C4-2B (cell line): ENCODE data around the gene TMEM186.

Experiments
- ZFX ChIP-seq: fragments of 450-650 bp; IDR thresholded peaks from 2 replicates; pipeline ENCODE4 v1.6.1; 2017
- TF ChIP-seq, protein P1 (sequence below): fragments of 450-650 bp; conservative IDR thresholded peaks from 2 replicates; pipeline ENCODE4 v1.5.1; 2017; ENCODE audit warnings: mild to moderate bottlenecking

DNA sequence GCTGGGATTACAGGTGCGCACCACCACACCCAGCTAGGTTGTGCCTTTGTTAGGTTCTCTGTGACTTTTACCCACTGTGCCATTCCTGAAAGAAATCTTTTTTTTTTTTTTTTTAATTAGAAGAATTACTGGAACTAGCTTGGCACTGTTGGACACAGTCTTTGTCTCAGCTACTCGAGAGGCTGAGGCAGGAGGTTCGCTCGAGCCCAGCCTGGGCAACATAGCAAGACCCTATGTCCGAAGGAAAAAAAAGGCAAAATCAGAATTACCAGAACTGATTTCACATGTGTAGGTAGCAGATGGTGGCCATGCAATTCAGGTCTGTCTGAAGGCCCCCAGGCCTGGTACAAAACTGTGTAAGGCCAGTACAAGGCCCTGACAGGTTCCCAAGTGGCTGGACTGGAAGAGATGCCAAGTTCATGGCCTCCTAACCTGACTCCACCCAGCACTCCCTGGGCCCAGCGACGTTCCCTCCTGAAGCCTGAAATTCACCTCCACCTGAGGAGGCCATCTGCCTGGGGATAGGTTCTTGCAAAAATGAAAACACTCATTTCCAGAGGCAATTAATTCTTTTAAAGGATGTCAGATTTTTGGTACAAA is 48.4 kb upstream of the TMEM186 start:
- TF ChIP-seq, protein P1, sequence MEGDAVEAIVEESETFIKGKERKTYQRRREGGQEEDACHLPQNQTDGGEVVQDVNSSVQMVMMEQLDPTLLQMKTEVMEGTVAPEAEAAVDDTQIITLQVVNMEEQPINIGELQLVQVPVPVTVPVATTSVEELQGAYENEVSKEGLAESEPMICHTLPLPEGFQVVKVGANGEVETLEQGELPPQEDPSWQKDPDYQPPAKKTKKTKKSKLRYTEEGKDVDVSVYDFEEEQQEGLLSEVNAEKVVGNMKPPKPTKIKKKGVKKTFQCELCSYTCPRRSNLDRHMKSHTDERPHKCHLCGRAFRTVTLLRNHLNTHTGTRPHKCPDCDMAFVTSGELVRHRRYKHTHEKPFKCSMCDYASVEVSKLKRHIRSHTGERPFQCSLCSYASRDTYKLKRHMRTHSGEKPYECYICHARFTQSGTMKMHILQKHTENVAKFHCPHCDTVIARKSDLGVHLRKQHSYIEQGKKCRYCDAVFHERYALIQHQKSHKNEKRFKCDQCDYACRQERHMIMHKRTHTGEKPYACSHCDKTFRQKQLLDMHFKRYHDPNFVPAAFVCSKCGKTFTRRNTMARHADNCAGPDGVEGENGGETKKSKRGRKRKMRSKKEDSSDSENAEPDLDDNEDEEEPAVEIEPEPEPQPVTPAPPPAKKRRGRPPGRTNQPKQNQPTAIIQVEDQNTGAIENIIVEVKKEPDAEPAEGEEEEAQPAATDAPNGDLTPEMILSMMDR = no peak
- TF ChIP-seq ZFX = no peak
